HG02623 (cell line): Measurements from ENCODE around the gene WDR7.
A peak's percentile ranks its signal among the peaks of the same experiment; 100 is the strongest.

Experiments
- ATAC-seq: cut with Tn5 transposase; IDR thresholded peaks from one replicate; pipeline ENCODE4 v1.9.1; 2021; ENCODE audit warnings: moderate library complexity; ENCODE audit not compliant: unreplicated experiment

The WDR7 gene

DNA sequence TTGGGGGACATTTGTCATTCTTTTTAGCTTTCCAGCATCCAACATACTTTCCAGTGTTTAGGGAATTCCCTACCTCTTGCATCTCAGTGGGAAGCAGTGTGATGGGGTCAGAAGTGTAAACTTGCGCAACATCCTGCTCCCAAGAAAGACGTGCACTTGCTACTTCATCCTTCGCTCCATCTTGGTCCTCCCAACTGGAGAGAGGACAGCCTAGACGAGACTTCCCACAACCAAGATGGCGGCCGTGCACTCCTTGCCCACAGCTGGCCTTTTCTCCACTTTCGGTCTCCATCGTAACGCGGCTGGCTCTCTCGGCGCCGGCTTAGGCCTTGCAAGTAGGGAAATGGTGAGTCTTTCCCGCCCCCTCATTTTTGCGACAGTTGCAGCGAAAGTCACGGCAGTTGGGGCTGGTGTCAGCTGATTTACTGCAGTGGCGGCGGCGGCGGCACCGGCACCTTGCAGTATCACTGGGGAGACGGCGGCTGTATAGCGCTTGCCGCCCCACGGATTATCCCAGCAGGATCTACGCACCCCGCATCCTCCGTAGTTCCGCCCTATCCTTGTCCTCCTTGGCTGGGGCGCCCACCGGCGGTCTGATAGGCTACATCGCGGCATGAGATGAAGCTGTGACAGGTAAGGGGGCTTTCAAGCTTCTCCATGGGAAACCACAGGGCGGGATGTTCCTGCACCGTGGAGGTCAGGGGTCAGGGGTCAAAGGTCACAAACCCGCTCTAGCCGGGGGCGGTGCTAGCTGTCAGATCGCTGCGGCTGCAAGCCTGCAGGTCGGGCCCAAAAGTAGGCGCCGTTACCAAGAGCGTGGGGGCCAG, at the start of gene WDR7:
Gene WDR7, plus strand, starts transcription at position 416 of the 827 bp plus-strand sequence. CDS start 21,157 bp downstream, outside the sequence.
- peak; percentile 96 for ATAC-seq

DNA sequence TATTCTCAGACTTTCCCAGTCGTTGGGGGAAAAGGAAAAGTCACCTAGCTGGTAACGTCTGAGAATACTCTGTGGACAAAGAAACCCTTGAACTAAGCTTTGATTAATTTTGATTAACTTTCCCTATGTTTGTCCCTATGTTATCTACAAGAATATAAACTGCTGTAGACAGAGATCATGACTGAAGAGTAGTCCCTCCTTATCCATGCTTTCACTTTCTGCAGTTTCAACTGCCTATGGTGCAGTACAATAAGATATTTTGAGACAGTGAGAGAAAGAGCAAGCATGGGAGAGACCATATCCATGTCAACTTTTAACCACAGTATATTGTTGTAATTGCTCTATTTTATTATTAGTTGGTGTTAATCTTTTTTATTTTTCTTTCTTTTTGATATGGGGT, 44.5 kb upstream of the WDR7 start:
- ATAC-seq: no peak

DNA sequence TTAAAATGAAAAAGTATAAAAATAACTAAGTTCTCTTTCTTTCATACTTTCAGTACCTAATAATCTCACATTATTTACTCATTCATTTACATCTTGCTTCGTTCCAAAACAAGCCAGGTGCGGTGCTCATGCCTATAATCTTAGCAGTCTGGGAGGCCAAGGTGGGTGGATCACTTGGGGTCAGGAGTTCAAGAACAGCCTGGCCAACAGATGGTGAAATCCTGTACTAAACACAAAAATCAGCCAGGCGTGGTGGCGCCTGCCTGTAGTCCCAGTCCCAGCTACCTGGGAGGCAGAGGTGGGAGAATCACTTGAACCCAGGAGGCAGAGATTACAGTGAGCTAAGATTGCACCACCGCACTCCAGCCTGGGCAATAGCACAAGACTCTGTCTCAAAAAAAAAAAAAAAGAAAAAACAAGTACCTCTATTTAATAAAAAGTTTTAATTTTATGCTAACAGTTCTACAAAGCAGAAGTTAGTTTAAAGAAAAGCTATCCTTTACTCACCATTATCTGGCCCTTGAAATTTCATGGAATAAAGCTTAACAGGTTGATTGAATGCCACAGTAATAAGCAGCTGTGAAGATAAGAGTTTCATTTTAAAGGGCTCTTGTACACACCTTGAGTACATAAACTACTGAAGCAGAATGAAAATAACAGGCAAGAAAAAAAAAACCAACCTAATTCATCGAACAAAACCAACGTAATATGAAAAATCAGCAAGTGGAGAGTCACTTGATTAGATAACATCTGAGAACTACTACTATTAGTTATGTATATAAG, 35.2 kb upstream of the WDR7 start:
- no peak for ATAC-seq

GRCh38 chr18:56627991-56628390, 23.2 kb upstream of the WDR7 start:
- ATAC-seq: no peak

DNA sequence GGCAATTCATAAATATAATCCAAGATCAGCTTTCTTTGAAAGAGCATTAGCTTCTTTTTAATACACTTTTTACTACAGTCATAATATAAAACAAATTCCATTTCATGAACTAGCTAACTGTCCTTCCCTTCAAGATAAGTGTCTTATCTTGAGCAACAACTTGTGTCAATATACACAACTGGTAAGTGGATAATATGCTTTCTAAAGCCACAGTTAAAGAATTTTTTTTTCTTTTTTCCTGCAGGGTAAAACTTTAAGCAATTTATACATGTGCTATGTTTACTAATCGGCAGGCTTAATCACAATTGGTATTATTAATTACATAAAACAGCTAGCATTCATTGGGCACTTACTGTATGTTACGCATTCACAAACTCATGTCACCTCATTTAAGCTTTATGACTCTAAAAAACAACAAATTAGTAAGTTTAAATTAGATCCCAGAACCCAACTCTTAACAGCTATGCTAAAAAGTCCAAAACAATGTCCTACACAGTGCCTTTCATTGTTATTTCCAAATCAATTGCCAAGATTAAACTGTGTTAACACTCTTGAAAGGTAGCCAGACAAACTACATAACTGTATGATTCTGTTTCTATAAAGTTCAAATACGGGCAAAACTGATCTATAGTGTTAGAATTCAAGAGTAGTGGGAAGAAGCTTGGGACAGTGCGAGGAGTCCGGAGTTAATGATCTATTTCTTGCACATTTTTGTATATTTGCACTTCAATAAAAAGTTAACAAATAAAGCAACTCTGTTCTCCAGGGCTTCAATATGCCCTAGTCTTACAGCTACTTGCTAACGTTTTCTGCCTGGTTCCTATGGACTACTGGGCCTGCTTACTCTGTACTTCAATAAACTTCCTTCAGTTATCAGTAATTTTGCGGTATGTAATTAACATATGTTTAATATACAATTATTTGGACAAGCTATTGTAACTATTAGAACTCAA, 18.8 kb upstream of the WDR7 start:
- no peak for ATAC-seq

DNA sequence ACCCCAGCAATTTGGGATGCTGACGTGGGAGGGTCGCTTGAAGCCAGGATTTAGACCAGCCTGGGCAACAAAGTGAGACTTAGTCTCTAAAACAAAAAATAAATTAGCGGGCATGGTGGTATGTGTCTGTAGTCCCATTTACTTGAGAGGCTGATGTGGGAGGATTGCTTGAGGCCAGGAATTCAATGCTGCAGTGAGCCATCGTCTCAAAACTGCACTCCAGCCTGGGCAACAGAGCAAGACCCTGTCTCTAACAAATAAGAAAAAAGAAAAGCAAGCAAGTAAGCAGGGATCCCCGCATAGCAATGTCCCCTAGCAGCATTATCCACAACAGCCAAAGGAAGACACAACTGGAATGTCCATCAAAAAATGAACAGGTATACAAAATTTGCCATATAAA, 16.2 kb upstream of the WDR7 start:
- ATAC-seq: no peak

DNA sequence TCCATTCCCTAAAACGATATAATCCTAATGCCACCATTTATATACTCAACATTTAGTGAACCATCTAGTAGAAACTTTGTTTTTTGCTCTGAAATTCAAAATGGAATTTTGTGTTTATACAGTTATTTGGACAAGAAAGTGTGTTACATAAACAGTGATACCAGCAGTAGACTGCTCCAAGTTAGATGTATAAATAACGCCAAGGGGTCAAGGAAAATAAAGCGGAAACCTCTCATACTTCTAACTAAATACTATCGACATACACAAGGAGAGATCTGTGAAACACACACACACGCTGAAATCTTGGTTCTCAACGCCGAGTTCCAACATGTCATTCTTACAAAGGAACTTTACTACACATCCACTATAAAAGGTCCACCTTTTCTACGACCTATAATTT, 14.0 kb upstream of the WDR7 start:
- no peak for ATAC-seq

- peak; percentile 11 for ATAC-seq
Measured at GRCh38 chr18:56637711-56638231, 13.4 kb upstream of the WDR7 start.

GRCh38 chr18:56638232-56639103, 12.7 kb upstream of the WDR7 start, which contains the start of gene TXNL1:
TSS of gene TXNL1 (minus strand) at chr18:56638592. CDS start at chr18:56638440, 152 bp downstream.
- peak; percentile 92 for ATAC-seq

DNA sequence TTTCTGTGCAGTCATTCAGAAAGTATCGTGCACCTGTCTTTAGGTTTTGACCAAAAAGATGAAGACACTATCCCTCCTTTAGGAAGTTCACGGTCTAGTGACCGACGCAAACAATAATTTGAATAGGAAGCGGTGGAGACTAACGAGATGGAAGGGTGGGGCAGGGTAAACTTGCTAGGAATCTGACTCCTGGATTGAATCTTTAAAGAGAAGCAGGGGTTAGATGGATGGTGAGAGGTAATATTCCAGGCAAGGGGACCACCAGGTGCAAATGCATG, 12.1 kb upstream of the WDR7 start:
- ATAC-seq: peak; percentile 4

DNA sequence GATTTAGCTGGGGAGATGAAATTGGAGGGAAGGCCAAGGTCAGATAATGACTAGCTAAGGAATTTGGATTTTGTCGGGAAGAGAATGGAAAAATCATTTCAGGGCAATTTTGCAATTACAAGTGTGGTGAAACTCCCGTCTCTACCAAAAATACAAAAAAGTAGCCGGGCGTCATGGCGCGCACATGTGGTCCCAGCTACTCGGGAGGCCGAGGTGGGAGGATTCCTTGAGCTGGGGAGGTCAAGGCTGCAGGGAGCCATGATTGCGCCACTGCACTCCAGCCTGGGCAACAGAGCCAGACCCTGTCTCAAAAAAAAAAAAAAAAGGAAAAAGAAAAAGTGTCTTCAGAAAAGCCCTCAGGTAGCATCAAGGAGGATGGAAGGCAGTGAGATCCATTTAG, 11.6 kb upstream of the WDR7 start:
- ATAC-seq: no peak

GRCh38 chr18:56641714-56642337, 9.3 kb upstream of the WDR7 start:
- ATAC-seq: no peak

GRCh38 chr18:56643381-56643780, 7.8 kb upstream of the WDR7 start:
- ATAC-seq: no peak

DNA sequence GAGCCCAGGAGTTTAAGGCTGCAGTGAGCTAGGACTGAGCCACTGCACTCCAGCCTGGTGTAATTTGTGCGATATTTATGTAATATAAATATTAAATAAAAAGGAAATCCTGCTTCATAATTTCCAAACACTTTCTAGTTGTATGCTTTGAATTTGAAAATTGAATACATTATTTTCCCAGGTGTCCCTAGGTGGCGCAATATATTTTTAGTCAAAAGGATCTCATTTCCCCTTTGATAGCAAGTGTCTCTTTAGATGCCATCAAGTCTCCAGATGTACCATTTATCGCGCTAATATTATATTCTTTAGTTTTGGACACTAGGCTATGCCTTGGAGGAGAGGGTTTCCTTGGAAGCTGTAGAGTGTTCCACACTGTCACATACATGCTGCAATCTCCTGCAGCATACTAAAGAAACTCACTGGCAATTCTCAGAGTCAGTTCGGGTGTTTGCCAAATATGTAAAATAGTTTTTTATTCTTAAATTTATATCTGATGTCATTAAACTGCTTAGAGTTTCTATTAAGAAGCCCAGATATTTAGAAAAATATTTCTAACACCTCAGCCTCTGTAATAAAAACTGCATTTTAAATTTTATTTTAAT, 5.6 kb upstream of the WDR7 start:
- ATAC-seq: no peak

DNA sequence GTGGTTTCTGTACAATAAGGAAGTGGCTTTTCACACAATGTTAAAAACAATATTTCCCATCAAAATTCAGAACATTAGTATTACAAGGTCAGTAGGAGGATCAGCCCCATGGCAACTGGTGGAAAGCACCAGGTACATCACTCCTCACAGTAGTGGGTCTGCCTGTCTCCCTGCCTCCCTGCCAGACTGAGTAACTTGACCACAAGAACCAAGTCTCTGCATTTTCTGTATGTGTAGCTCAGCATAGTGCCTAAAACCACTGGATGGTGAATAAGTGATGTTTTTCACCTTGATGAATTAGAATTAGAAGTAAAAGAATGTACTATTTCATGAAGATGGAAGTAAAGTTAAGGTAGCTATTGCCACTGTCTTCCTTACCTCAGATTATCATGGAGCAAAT, 4.1 kb upstream of the WDR7 start:
- no peak for ATAC-seq

DNA sequence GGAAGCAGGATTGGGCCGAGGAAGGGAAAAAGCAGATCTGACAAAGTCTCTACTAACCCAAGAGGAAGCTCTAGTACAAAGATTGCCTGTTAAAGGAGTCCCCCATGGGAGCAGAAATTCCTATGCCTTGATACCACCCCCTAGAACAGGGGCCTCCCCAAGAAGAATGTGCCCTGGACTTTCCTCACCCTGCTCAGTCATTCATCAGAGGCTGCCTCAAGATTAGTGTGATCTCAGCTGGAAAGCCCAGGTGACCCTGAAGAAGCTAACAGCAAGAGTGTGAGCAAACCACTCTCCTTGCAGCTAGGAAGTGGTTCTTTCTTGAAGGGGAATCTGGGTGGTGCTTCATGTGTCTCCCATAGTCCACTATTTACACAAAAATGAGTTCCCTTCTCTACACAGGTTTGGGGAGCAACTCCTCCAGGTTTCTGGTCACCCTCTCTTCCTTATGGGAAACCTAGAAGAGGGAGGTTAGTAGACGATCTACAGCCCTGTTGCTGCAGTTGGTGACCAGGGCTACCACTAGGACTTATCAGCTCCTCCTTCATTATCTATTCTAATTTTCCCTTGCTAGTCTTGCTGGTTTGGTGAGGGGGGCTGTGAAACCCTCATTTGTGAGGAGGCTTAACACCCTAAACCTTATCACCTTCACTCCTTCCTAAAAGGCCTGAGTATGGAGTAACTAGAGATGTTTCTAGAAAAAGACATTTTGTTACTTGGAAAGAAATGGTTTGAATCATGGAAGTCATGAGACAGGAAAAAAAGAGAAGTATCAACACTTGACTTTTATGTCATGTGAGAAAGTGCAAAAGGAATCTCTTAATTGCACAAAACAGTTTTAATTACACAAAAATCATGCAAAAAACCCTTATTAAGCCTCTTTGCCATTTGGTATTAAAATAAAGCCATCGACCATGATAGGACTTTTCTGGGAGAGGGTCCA, 2.9 kb upstream of the WDR7 start:
- no peak for ATAC-seq

DNA sequence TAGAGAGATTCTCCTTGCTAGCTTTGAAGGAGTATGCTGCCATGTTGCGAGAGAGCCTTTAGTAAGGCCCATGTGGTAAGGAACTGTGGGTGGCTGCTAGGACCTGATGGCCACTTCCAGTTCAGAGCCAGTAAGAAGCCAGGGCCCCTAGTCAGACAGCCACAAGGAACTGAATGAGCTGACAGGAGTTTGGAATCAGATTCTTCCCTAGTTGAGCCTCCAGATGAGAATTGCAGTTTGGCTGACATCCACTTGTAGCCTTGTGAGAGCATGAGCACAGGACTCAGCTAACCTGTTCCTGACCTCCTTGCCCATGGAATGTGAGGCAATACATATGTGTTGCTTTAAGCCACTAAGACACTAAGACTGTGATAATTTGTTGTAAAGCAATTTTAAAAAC, 1.2 kb upstream of the WDR7 start:
- ATAC-seq: no peak

- ATAC-seq: no peak
Measured at GRCh38 chr18:56651771-56652092, 573 bp downstream of the WDR7 start.
